CD4-positive, alpha-beta T cell treated with Interleukin-10 for 1 hour (primary cell): ENCODE data around the gene RNF44.
"Not testable (repeated sequence)": the region's sequence is repeated elsewhere in the genome, so short reads cannot be mapped to it uniquely, and the experiment has no call there.

Source experiments
- DNase-seq: peaks from one replicate; pipeline ENCODE4 v3.0.0-alpha.2; 2020

The RNF44 gene

GRCh38 chr5:176550937-176551336, 13.7 kb upstream of the RNF44 start:
- DNase-seq = not testable (repeated sequence)

GRCh38 chr5:176550275-176550831, 13.2 kb upstream of the RNF44 start:
- DNase-seq = no peak

GRCh38 chr5:176549871-176550270, 12.7 kb upstream of the RNF44 start:
- no peak for DNase-seq

GRCh38 chr5:176548967-176549444, 11.8 kb upstream of the RNF44 start, which contains the start of gene CDHR2:
CDHR2 (plus strand) TSS chr5:176549342; CDS start chr5:176565353, 16,011 bp downstream.
- DNase-seq = no peak

GRCh38 chr5:176547802-176548201, 10.6 kb upstream of the RNF44 start:
- peak; percentile 57 for DNase-seq

GRCh38 chr5:176545737-176546509, 8.7 kb upstream of the RNF44 start:
- DNase-seq = no peak

- DNase-seq = no peak
Observed at GRCh38 chr5:176545388-176545736, 8.2 kb upstream of the RNF44 start.

GRCh38 chr5:176543428-176544182, 6.4 kb upstream of the RNF44 start:
- DNase-seq = peak; percentile 77

- DNase-seq = peak; percentile 52
Observed at GRCh38 chr5:176542596-176543427, 5.6 kb upstream of the RNF44 start.

GRCh38 chr5:176542135-176542595, 5.0 kb upstream of the RNF44 start:
- DNase-seq = peak; percentile 79

GRCh38 chr5:176541338-176542134, 4.3 kb upstream of the RNF44 start:
- DNase-seq = peak; percentile 82

GRCh38 chr5:176540956-176541337, 3.7 kb upstream of the RNF44 start:
- DNase-seq = peak; percentile 55

GRCh38 chr5:176540476-176540899, 3.3 kb upstream of the RNF44 start:
- no peak for DNase-seq

GRCh38 chr5:176538989-176539384, 1.8 kb upstream of the RNF44 start:
- no peak for DNase-seq

- no peak for DNase-seq
Observed at GRCh38 chr5:176538230-176538988, 1.2 kb upstream of the RNF44 start.

GRCh38 chr5:176537554-176538229, 490 bp upstream of the RNF44 start:
- DNase-seq = peak; percentile 99

GRCh38 chr5:176536132-176536901, 885 bp downstream of the RNF44 start:
- DNase-seq = peak; percentile 84

GRCh38 chr5:176535664-176536131, 1.5 kb downstream of the RNF44 start:
- DNase-seq = no peak

- peak; percentile 81 for DNase-seq
Observed at GRCh38 chr5:176535101-176535663, 2.0 kb downstream of the RNF44 start.
